NB4 (cell line): ENCODE measurements around the gene NKX2-8.

Experiments
- CTCF ChIP-seq: IDR thresholded peaks from one replicate; pipeline ENCODE4 v1.5.1; 2012; ENCODE audit warnings: low read depth, low read length
- POLR2A ChIP-seq: IDR thresholded peaks from 2 replicates; pipeline ENCODE4 v1.6.1; 2011; ENCODE audit warnings: mild to moderate bottlenecking; ENCODE audit not compliant: insufficient read length; ENCODE audit errors: extremely low read depth

GRCh38 chr14:36600431-36600830 is 18.0 kb upstream of the NKX2-8 start:
- TF ChIP-seq POLR2A (no peak), CTCF (no peak)
